PC-9 (cell line): ENCODE results near the gene SUGCT.

Experiments used
- CTCF ChIP-seq: fragments of 200-600 bp; sonication (generic); conservative IDR thresholded peaks from 2 replicates; pipeline ENCODE4 v1.6.1; 2017; ENCODE audit warnings: mixed run types, antibody characterized with exemption, mild to moderate bottlenecking, moderate library complexity
- EZH2 ChIP-seq: fragments of 200-600 bp; sonication (generic); IDR thresholded peaks from 2 replicates; pipeline ENCODE4 v1.8.0; 2017; ENCODE audit warnings: antibody characterized with exemption, low read depth

- TF ChIP-seq CTCF (no peak), EZH2 (no peak)
Observed at GRCh38 chr7:40243076-40243475, 108.3 kb downstream of the SUGCT start.
